ENCODE measurements around the gene CTNNA2.

CTNNA2 gene

GRCh38 chr2:80568011-80568410 is 1055.2 kb downstream of the CTNNA2 start:
- DNase-seq (ENCODE audit: low spot score), result no peak

DNA sequence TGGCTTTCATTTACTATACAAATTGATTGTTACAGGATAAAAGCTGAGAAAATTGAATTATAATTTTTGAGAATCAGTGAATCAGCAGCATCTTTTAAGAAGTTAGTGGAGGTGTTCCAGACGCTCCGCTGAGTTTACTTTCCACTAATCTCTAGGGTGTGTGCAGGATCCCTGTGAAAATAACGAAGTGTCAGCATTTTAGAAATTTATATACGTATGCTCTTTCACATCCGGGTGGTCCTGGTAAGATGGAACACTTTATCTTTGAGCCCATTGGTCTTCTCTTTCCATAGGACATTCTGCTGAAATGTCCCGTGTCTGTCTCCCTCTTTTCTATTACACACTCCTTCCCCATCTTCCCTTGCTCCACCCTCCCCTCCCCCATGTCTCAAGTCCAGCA is 1060.3 kb downstream of the CTNNA2 start:
- no peak for DNase-seq (ENCODE audit: low spot score)

GRCh38 chr2:80573950-80574349 is 1061.1 kb downstream of the CTNNA2 start:
- DNase-seq (ENCODE audit: low spot score), result no peak

DNA sequence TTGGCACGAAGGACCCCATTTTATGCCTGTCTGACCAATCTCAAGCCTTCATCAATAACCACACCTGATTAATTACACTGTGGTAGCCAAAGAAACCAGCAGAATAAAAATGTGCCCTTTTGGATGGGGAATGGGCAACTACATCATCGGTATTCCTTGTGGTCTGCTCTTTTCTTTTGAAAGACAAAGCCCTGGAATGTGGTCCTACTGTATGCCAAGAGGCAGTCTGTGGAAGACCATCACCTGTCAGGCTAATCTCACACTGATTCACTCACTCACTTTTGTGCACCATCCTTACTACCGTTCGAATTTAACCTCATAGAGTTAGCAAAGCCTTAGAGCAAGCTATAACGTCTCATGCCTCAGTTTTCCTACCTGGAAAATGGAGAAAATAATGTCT is 1066.9 kb downstream of the CTNNA2 start:
- no peak for DNase-seq (ENCODE audit: low spot score)

DNA sequence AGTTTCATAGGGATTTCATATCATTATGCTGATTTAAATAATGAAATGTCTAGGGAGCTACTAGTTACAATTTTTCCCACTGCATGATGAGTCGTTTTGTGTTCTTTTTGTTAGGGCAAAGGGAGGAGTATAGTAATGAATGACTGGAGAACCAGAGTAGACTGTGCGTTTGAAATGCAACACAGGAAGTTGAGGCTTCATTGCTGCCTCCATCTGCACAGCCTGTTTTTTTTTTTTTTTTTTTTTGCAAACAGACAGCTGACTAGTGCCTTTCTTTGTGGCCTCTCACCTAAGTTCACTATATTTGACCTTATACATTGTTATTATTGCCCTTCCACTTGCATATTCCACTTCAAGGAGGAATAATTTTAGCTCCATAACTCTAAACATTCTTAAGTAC is 1078.4 kb downstream of the CTNNA2 start:
- DNase-seq (ENCODE audit: low spot score), result no peak

GRCh38 chr2:80592106-80592505 is 1079.3 kb downstream of the CTNNA2 start:
- DNase-seq (ENCODE audit: low spot score), result no peak

- DNase-seq (ENCODE audit: low spot score), result no peak
Observed at GRCh38 chr2:80610108-80610507, 1097.3 kb downstream of the CTNNA2 start.

GRCh38 chr2:80621656-80622055 is 1108.8 kb downstream of the CTNNA2 start:
- DNase-seq (ENCODE audit: low spot score), result no peak

- DNase-seq (ENCODE audit: low spot score), result no peak
Observed at GRCh38 chr2:80624062-80624461, 1111.2 kb downstream of the CTNNA2 start.

GRCh38 chr2:80634590-80634989 is 1121.7 kb downstream of the CTNNA2 start:
- DNase-seq (ENCODE audit: low spot score), result no peak

DNA sequence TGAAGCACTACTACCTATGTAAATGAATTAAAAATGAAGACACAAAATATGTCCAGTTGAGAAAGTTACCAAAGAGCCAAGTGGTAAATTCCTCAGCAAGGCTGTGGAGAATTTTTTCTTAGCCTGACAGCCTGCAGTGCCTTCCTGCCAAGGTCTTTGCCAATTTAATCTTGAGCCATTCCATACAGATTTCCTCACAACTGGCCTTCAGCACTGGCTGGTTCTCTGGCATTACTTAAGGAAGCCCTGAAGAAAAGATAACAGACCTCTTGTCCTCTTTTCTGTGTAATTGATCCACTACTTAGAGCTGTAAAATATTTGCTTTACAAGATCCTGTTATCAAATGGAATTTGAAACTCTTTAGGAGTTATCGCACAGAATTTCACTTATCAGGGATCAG is 1125.9 kb downstream of the CTNNA2 start:
- DNase-seq (ENCODE audit: low spot score), result no peak

DNA sequence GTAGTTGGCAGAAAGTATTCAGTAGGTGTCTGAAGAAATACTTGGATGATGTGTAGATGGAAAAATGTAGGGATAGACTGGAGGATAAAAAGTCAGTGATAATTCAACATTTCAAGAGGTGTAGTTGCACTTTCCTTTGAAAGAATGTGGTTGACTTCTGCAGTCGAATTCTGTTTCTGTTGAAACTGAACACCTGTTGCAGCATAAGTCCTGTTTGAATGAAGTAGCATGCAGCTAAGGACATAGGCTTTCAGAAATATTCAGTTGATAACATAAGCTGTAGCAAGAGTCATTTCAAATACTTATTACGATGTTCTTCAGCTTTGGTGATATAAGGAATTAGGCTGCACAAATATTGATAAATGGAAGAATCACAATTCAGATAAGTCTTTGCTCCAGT is 1129.6 kb downstream of the CTNNA2 start:
- DNase-seq (ENCODE audit: low spot score), result no peak

DNA sequence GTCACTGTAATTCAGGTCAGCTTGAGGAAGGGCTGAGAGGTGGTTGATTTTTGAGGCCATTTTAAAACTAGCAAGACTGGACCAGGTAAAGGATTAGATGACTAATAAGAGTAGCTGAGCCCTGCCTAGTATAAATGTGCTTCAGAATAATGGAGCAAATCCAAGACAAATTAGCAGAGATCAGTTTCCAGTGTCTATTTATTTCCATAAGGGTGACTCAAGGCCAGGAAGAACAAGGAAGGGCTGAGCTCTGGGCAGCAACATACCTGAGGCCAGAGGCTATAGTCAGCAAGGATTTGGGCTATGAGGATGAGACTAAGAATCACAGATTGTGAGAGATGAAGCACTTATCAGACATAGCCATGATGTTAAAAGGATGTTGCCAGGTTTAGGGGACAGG is 1130.7 kb downstream of the CTNNA2 start:
- DNase-seq (ENCODE audit: low spot score), result no peak

- no peak for DNase-seq (ENCODE audit: low spot score)
Observed at GRCh38 chr2:80651435-80651834, 1138.6 kb downstream of the CTNNA2 start.

GRCh38 chr2:80655265-80655664 is 1142.4 kb downstream of the CTNNA2 start:
- no peak for DNase-seq (ENCODE audit: low spot score)

GRCh38 chr2:80670763-80671162 is 1157.9 kb downstream of the CTNNA2 start:
- DNase-seq (ENCODE audit: low spot score), result no peak

GRCh38 chr2:80687524-80687923 is 1174.7 kb downstream of the CTNNA2 start:
- no peak for DNase-seq (ENCODE audit: low spot score)

- no peak for DNase-seq (ENCODE audit: low spot score)
Observed at GRCh38 chr2:80689106-80689505, 1176.3 kb downstream of the CTNNA2 start.
